Fibroblast of peridontal ligament (primary cell): ENCODE data around the gene HAGH.

Experiments used
- DNase-seq: peaks from one replicate; pipeline ENCODE4 v3.0.0-alpha.2; 2010; ENCODE audit errors: extremely low read depth

The HAGH gene

DNA sequence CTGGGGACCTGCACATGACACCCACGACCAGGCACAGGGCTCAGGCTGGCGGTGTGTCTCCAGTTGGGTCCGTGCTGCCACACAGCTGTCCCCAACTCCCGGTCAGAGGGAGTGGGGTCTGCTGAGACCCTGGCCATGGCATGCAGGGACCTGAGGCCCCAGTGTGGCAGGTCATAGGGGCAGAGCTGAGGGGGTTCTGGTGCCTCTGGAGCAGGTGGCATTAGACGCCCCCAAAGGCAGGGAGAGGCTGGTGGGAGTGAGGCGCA is 39.6 kb downstream of the HAGH start:
- DNase-seq = no peak

DNA sequence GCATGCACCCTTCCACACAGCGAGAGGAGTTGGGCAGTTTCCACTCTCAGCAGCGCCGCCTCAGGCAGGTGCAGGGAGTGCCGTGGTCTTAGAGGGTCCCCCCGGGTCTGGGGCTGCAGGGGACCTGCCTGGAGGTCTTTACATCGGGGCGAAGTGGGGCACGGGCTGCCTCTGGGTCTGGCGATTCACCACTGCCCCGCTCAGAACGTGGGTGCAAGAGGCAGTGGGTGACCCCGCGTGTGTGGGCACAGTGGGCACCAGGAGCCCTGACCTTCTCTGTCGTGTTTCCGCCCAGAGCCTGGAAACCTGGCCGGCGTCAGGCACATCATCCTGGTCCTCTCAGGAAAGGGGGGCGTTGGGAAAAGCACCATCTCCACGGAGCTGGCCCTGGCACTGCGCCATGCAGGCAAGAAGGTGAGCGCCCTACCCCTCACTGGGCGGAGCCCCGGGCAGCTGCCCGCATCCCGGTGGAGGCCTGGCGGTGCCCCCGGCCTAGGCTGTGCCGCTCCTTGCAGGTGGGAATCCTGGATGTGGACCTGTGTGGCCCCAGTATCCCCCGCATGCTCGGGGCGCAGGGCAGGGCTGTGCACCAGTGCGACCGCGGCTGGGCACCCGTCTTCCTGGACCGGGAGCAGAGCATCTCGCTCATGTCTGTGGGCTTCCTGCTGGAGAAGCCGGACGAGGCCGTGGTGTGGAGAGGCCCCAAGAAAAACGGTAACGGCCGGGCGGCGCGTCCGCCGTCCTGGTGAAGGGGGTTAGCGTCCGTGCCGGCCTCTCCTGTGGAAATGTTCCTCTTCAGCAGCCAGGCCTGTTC is 40.2 kb downstream of the HAGH start:
- no peak for DNase-seq

DNA sequence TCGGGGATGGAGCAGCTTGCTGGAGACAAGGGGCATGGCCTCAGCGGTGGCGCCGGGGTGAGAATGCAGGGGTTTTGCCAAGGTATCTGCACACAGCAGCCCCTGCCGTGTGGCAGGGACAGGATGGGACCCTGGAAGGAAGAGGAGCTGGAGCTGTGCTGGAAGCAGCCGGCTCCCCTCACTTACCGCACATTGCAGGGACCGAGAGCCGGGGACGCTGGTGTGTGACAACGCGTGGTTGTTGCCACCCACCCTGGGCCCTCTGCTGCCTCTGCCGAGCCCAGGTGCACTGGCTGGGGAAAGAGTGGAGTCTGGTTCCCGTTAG is 40.8 kb downstream of the HAGH start:
- DNase-seq = no peak

DNA sequence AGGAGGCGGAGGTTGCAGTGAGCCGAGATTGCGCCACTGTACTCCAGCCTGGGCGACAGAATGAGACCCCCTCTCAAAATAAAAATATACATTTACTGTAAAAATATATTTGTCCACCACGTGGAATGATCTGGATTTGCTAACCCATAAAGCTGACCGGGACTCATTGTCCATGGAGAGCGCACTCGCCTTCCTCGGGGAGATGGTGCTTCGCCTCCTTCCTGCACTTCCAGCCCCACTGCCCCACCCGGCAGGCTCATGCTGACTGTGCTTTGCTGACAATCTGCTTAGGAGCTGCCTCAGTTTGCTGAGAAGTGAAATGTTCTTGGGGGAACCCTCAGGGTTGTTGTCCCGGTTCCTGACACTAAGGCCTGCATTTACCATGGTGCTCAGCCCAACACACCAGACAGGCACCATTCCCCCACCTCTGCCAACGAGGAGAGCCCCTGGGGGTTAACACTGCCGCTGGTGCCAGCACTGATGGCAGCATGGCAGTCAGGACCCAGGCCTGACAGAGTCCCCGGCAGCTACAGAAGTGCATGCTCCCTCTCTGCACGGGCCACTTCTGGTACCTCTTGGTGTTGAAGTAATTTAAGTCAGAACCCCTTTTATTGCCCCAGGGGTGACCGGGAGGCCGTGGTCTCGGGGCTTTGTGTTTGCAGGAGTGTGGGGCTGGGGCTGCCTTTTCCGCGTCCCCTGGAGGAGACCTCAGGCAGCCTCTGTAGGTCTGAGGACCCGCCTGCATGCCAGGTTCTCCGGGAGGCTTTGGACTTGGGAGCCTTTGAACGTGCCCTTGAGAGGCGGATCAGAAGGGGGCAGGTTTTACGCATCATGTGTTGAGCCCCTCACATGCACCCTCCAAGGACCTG is 41.4 kb downstream of the HAGH start:
- DNase-seq = no peak

DNA sequence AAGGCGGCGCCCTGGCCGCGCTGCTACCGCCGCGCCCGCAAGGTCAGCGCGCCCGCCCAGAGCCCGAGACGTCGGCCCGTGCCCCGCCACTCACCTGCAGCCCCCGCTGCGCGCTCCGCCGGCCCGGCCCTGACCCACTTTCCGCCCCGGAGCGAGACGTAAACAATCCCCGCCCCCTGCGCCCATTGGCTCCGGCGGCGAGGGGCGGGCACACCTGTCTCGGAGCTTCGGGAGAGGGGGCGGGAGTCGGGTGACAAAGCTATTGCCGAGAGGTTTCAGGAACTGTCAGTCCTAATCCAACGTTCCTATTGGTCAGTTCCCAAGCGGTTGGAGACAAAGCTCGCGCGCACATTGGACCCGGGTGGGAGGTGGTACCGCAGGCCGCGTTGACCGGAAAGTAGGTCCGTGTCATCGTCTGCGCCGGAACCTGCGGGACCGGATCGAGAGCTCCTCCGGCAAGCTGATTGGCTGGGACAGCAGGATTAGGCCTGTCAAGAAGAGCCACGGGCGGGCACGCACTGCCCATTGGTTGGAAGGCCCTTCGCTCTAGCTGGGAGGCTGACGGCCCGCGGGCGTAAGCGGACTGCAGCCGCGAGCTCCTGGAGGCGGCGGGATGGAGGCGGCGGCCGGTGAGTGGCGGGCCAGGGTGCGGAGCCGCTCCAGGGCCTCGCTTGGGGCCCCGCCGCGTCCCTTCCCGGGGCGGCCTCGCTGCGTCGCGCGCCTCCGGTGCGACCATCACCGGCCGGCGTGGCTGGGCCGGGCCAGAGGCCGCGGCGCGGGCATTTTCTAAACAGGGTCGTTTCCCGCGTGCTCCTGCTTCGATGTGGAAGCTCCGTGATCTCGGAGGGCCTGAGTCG is 44.0 kb downstream of the HAGH start, which contains the start of the genes NUBP2 and SPSB3:
NUBP2 (plus strand) TSS at position 553 of the 857 bp plus-strand sequence; CDS start at position 614, 61 bp downstream.
SPSB3 (minus strand) TSS at position 164 of the 857 bp plus-strand sequence. CDS start 1,088 bp downstream, outside the sequence.
- DNase-seq = peak; percentile 100

DNA sequence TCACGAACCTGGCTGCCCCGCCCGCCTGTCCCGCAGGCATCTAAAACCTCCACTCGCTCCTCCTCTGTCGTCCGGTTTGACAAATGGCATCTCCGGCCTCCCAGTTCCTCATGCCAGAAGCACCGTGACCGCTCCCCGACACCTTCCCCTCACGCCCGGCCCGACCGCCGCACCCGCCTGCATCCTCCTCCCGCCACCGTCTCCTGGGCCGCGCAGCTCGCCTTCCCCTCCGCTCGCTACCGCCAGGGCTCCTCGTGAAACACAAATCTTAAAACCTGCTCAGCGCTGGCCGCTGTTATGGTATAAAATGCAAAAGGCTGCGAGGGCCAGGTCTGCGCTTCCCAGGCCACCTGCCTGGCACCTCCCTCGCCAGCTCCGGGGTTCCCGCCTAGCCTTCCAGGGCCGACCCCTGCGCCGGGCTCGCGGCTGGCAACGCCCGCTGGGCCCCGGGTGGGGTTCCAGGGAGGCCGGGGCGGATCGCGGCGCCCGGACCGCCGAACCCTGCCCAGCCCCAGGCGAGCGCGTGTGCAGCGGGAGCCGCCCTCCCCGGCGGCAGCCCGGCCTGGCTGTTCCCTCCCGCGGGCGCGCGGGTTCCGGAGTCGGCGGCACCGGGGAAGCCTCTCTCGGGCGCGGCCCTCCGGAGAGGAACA is 44.7 kb downstream of the HAGH start:
- DNase-seq = peak; percentile 8

DNA sequence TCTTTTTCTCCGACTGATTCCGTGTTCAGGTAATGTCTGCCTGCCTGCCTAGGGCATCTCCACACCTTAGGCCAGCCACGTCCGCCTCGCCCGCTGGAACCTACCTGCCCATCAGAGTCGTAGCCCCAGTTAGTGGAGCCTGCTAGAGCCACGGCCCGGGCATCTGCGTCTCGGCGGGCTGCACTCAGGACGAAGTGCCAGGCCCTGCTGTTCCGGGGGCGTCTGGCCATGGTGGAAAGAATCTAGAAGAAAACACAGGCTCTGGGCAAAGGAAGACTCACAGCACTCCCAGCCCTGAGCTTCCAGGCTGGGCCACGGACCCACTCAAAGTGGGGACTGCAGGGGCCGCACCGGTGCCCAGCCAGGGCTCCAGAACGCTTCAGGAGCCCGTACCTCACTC is 45.4 kb downstream of the HAGH start:
- DNase-seq = no peak

DNA sequence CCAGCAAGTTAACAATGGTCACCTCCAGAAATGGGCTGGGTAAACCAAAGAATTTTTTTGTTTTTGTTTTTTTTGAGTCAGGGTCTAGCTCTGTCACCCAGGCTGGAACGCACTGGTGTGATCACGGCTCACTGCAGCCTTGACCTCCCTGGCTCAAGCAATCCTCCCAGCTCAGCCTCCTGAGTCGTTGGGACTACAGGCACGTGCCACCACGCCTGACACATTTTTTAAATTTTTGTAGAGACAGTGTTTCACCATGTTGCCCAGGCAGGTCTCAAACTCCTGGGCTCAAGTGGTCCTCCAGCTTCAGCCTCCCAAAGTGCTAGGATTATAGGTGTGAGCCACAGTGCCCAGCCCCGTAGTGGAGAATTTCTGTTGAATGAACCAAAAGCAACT is 46.0 kb downstream of the HAGH start:
- DNase-seq = no peak

DNA sequence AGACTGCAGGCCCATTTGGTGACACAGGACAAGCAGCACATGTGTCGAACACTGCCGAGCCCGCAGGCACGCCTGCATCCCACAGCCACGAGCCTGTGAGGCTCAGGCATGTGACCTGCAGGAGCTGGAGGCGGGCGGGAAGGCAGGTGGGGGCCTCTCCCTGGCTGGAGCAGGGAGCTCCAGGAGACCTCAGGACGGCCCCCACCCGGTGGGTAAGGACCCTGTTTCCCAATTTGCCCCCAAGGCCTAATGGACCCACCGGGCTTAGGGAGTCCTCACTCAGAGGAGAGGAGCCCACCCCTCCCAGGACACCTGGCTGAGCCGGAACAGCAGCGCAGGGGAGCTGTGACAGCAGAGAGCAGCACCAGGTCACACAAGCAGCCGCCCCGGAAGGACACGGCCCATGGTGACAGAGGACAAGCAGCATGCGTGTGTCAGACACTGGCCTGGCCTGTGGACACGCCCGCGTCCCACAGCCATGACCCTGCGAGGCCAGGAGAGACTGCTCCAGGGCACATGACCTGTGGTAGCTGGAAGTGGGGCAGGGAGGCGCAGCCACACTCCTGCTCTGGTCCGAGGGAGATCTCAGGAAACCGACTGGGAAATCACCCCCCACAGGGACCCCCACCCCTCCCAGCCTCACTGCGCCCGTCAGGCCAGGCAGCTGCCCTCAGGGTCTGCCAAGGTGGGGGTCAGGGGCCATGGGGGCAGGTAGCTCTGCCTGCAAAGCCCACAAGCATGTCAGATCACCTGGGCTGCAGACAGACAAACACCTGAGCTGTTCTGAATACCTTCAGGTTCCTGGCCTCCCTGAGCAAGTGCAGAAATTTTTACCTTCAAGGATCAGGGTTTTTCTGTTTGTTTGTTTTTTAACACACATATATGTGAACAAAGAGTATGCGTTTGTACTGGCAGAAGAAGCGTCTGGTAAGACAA is 46.6 kb downstream of the HAGH start:
- DNase-seq = no peak

DNA sequence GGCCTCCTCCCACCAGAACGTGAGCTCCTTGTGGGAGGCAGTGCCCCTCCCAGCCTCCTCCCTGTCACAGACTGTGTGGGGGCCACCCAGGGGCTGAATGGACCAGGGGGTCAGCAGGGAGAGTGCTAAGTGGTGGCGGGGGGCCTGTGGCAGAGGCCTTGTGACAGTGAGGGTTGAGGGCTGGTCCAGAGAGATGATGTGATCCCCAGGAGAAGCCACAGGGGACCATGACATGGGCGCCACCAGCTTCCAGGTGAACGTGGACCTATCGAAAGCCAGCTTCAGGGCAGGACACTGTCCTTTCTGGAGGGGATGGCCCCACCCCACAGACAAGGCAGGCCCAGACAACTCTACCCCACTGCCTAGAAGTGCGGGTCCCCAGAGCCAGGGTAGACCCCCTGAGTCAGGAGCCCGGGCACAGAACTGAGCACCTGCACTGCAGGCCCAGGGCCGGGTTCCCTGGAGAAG is 47.4 kb downstream of the HAGH start:
- no peak for DNase-seq

DNA sequence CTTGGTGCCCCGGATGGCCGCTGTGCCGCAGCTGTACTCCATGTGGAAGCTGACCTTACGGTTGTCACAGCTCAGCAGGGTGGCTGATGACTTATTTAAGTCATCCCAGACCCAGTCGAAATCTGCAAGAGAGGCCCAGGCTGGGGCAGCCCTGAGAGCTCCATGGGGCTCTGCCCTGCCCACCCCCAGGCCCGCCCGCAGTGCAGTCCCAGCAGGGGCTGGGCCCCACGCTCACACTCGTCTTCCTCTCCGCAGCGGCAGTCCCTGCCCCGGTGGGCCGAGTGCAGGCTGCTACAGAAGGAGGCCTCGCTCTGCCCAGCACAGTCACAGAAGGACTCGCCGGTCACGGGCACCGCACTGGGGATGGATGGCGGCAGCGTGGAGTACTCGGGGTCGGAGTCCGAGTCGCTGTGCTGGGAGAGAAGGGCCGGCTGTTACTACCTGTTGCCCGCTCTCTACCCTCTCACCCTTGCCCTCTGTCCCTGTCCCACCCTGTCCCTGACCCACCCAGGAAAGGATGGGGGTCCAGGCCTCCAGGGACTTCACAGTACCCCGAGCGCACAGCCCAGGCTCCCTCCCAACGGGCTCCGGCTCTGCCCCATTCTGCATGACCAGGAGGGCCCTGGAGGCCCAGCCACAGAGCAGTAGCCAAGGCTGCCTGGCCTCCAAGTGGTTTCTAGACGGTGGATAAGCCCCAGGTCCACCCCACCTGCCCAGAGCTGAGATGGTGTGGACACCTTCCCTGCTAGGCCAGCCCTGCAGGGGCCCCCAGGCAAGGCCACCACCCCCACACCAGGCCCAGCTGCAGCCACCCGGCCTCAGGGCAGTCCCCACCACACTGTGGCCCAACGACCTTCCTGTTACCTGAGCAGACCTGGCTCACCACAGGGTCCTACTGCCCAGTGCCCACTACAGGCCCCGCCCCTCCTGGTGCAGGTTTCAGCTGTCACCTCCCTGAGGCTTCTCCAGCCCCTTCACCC is 48.1 kb downstream of the HAGH start:
- DNase-seq = no peak

DNA sequence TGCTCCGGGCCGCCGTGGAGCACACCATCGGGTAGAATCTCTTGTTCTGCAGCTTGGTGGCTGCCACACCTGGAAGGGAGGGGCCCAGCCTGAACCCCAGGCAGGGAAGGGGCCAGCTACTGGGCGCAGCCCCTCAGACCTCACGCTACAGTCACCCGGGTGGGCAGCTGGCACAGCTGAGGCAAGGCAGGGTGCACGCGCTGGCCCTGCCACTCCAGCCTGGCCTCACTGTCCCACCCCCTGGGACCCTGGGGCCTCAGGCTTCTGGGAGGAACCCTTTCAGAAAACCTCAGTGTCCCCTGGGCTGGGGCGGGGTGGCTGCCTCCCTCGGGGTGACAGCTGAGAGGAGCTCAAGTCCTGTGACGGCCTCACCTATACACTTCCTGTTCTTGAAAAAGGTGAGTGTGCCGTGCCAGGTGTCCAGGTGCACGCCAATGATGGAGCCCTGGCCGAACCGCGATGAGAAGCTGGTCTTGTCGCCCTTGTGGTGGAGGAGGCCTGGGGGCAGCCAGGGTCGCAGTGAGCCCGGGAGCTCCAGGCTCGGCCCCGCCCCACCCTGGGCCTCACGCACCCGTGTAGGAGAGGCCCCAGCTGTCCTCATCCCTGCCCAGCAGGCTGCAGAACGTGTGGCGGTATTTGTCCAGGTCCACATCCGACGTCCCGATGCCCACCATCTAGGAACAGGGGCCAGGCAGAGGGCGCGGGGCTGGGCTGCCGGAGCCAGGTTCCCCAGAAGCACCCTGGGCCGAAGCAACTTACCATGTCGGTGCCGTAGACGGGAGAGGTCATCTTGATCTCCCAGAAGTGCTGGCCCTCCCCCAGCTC is 49.0 kb downstream of the HAGH start:
- DNase-seq = no peak

DNA sequence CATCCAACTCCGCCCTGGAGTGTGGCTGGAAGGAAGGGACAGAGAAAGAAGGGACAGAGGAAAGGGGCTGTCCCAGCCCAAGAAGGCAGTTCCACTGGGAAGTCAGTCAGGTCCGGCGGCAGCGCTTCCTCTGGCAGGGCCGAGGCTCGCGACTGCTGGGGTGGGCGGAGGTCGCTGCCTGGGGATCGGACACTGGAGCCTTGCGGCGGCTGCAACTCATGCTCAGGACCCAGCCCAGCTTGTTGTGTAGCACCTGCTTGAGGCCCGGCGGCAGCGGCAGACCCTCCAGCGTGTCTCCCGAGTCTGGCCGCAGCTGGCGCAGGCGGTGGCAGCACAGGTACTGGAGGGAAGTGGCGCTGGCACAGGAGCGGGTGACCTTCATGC is 49.6 kb downstream of the HAGH start:
- no peak for DNase-seq

DNA sequence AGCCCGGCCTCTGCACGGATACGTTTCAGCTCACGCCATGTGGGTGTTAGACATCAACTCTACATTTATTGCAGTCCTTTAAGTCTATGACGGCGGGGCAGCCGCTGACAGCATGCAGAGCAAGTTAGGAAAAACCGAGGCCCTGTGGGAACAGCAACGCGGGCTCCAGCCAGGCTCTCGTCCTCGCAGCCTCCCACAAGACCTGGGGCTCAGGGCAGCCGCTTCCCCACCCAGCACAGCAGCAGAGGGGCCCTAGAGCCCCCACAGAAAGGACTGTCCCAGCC is 50.0 kb downstream of the HAGH start:
- no peak for DNase-seq

DNA sequence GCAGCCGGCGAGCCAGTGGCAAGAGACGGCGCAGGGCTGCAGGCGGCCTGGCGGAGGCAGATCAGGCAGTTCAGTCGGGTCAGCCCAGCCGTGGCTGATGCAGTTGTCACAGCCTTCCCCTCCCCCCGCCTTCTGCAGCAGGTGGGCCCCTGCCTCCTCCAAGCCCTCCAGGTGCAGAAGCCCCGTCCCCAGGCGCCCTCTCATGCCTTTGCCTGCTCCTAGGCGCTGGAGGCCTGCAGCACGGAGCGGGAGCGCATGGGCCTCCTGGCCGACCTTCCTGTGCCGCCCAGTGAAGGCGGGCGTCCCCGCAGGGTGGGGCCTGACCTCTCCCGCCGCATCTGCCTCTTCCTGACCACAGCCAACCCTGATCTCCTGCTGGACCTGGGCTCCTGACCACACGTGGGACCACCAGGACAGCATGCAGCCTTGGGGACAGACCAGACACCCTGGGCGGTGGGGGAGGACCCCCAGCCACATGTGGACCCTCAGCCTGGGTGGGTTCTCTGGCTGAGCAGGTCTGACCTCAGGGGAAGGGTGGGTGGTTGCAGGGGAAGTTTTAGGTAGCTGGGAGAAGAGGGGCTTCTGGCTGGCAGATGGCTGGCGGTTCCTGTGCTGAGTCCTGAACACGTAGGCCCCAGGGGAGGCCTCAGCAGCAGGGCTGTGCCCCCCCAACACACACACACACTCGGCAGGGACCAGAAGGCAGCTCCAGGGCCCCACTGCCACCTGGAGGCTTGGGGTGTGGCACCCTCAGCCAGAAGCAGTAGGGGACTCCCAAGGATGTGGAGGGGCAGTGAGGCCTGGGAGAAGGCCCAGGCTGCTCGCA is 50.6 kb downstream of the HAGH start:
- DNase-seq = no peak

DNA sequence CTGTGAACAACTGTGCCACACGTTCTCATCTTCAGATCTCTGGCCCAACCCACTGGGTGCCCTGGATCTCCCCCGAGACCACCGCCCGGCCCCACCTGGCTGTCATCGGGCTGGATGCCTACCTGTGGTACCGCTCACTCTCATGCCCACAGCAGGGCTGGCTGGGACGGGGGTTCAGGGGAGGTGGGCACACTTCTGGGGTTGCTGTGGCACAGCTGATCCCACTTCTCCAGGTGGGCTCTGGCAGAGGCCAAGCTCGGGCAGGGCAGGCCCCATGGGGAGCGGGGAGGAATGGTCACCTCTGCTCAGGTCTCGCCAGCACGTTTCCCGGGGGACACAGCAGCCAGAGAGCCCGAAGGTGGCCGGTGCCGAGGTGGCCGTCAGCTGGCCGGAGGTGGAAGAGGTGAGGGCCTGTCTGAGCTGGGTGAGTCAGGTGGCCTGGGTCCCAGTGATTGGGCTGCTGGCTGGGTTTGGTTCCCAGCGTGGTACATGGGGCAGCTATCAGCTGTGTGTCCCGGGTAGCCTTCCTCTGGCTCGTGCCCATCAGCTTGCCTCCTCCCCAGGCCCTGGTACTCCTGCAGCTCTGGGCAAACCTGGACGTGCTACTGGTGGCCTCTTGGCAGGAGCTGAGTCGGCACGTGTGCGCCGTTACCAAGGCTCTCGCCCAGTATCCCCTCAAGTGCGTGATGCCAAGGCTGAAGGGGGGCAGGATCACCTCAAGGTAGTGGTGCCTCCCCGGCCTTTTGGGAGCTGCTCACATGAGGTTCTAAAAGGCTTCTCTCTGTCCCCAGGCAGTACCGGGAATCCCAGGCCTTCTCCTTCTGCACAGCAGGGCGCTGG is 51.4 kb downstream of the HAGH start:
- no peak for DNase-seq

DNA sequence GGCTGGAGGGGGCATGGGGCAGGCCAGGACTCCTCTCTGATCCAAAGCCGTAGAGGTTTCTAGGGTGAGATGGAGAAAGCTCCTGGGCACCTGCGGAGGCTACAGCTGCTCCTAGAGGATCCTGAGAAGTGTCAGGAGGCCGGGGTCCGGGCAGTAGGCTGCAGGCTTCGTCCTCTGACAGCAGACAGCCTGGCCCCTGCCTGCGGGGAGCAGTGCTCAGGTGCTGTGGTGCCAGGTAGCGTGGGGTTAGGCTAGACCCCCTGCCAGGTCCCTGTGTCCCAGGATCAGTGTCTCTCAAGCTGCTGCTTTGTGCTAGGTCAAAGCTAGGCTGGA is 52.2 kb downstream of the HAGH start:
- no peak for DNase-seq
